Measurements from ENCODE around the gene VTCN1. TPM values are rescaled to one million over a fixed set of nuclear protein-coding genes. Genes with fewer than 3 reads are reported as not detected.
"Not testable (repeated sequence)": the region's sequence is repeated elsewhere in the genome, so short reads cannot be mapped to it uniquely, and the experiment has no call there.

Gene VTCN1, protein sequence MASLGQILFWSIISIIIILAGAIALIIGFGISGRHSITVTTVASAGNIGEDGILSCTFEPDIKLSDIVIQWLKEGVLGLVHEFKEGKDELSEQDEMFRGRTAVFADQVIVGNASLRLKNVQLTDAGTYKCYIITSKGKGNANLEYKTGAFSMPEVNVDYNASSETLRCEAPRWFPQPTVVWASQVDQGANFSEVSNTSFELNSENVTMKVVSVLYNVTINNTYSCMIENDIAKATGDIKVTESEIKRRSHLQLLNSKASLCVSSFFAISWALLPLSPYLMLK
- polyA plus RNA-seq (ENCODE audit: insufficient read length) = 24.9 TPM
- long read RNA-seq, donor 1, transcript VTCN1-203 (6 exons, 2,612 nt) = major isoform, 8 of 8 reads
- long read RNA-seq, donor 1, partial matches to known transcripts = 0 of 8 reads
- long read RNA-seq, donor 1, other reads (novel, unspliced or antisense) = 0 of 8 reads
- long read RNA-seq, donor 2, transcript VTCN1-203 (6 exons, 2,612 nt) = major isoform, 9 of 9 reads
- long read RNA-seq, donor 2, partial matches to known transcripts = 0 of 9 reads
- long read RNA-seq, donor 2, other reads (novel, unspliced or antisense) = 0 of 9 reads
- long read RNA-seq, donor 3, partial matches to known transcripts = 0 of 4 reads
- long read RNA-seq, donor 3, other reads (novel, unspliced or antisense) = 0 of 4 reads
- long read RNA-seq, donor 4 = 0 reads
- long read RNA-seq, donor 5, transcript VTCN1-203 (6 exons, 2,612 nt) = major isoform, 11 of 11 reads
- long read RNA-seq, donor 5, partial matches to known transcripts = 0 of 11 reads
- long read RNA-seq, donor 5, other reads (novel, unspliced or antisense) = 0 of 11 reads
- long read RNA-seq, donor 6, partial matches to known transcripts = 0 of 1 reads
- long read RNA-seq, donor 6, other reads (novel, unspliced or antisense) = 0 of 1 reads
- long read RNA-seq, donor 7, transcript VTCN1-203 (6 exons, 2,612 nt) = major isoform, 13 of 14 reads
- long read RNA-seq, donor 7, partial matches to known transcripts = 0 of 14 reads
- long read RNA-seq, donor 7, other reads (novel, unspliced or antisense) = 0 of 14 reads
- long read RNA-seq, donor 8 = 0 reads

DNA sequence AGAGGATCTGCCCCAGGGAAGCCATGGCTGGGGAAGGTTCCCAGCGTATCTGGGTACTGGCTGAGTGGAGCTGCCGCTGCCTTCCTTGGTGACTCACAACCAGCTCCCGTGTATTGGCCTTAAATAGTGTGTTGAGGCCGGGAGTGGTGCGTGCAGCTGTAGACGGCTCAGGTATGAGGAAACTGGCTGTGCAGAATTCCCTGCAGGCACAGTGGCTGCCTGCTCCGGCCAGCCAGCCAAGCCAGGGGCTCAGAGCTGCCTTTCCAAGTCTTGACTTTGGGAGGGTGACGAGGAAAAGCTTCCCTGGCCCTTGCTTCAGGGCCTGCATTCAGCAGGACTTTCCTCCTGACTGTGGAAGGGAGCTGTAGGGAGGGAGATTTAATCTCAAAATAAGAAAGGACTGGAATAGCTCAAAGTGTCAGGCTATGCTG lies at the start of gene VTCN1:
VTCN1 (minus strand) TSS at position 97 of the 431 bp plus-strand sequence; CDS start at position 25, 72 bp downstream.
- DNase-seq = no peak

GRCh38 chr1:117258791-117259190 lies 48.1 kb upstream of the VTCN1 start:
- DNase-seq = no peak

DNA sequence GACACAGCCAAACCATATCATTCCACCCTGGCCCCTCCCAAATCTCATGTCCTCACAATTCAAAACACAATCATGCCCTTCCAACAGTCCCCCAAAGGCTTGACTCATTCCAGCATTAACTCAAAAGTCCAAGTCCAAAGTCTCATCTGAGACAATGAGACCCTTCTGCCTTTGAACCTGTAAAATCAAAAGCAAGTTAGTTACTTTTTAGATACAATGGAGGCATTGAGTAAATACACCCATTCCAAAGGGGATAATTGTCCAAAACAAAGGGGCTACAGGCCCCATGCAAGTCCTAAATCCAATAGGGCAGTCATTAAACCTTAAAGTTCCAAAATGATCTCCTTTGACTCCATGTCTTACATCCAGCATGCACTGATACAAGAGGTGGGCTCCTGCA lies 47.3 kb upstream of the VTCN1 start:
- DNase-seq = not testable (repeated sequence)

- DNase-seq = no peak
These were observed 46.6 kb upstream of the VTCN1 start for GRCh38 chr1:117257291-117257690.

- DNase-seq = no peak
These were observed 39.4 kb upstream of the VTCN1 start for GRCh38 chr1:117250061-117250606.

DNA sequence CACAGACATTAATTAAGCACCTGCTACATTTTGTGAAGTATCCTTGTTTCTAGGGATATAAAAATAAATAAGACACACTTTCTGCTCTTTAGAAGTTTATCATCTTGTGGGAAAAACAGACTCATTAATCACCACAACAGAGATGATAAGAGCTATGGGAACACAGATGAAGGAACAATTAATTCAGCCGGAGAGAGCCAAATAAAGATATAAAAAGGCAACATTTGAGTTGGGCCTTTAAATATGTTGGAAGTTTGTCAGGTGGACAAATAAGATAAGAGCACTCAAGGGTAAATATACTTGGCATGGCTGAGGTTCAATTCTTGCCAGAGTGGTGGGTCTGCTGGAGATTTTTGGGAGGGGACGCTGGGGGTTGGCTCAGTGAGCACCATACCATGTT lies 34.2 kb upstream of the VTCN1 start:
- no peak for DNase-seq

- DNase-seq = no peak
These were observed 33.6 kb upstream of the VTCN1 start for GRCh38 chr1:117244306-117244705.

DNA sequence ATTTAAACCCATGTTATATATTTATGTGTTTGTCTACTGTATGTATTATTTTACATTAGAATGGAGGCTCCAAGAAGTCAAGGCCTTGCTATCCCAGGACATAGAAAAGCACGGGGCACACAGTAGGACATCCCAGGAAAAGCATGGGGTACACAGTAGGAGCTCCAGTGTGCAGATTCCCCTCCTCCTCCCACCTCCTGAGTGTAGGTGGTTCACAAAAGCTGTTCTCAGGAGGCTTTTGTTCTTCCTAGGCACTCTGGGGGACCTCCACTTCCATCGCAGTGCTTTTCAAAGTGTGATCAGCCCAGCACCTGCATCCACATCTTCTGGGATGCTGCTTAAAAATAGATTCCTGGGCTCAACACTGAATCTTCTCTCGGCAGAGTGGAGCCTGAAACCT lies 30.8 kb upstream of the VTCN1 start:
- DNase-seq = no peak

- DNase-seq = no peak
These were observed 29.8 kb upstream of the VTCN1 start for GRCh38 chr1:117240547-117240946.

DNA sequence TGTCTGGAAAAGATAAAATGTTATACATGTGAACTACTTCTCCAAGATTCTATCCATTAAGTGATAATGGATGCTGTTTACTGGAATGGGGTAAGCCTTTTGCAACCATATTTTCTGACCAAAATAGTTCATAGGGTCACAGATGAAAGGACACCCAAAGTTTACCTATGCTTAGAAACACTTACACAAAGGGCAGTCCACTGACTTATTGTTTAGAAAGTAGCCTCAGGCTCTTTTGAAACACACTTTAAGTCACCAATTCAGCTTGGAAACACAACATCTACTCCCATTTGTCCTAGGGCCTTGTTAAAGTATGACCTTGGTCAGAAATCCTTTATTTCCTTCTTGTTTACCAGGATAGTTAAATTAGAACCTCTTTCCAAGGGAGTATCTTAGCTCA lies 28.7 kb upstream of the VTCN1 start:
- DNase-seq = no peak

DNA sequence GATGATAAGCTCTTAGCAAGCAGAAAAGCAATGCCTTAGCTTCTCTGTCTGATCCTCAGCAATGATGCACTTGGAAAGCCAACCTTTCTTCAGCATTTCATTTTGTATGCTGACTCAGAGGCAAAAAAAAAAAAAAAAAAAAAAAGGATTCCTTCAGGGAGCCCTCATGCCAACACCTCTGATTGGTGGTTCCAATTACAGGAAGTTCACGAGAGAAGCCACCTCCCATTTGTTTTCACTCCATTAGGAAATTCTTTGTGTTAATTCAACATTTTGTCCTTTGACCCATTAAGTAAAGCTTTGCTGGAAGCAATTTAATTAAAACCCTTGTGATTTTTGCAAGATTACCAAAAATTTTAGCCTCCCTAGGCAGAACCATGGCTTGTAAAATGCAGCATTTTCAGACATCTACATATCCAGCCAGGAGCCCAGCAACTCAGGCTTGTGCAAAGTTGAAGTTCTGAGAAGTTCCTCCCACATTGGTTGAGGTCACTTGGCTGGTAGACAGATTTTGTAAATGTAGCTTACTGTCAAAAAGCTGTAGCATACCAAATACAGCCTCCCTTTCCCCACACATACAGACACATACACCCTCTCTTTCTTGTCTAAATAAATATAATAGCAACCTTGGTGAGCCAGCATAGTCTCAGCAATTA lies 27.1 kb upstream of the VTCN1 start:
- DNase-seq = peak; percentile 33

- no peak for DNase-seq
These were observed 25.2 kb upstream of the VTCN1 start for GRCh38 chr1:117235863-117236465.

GRCh38 chr1:117232531-117232930 lies 21.8 kb upstream of the VTCN1 start:
- DNase-seq = peak; percentile 26

DNA sequence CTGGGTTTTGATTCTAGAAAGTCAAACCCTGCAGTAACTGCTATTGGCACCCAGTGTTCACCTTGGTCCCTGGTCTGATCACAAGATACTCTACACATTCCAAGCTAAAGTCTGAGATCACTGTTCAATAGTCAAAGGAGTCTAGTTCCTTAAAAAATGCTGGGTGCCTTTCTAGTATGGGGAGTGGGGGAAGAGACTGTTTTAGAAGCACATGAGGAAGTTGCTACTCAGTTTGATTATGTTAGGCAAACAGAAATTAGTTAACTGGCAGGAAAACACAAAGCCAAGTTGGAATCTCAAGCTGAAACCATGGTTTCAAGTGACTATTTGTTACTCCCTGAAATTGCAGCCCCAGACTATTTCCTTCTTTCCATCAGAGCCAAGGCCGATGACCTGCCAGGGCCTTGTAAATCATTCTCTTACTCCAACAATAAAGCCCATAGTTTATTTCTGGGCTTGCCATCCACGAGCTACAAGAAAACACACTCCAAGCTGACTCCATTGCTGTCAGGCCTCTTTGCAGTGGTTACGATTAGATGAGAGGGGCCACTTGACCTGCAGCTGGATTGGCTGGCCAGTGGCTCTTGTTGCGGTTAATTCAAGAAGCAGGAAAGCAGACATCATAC lies 21.1 kb upstream of the VTCN1 start:
- DNase-seq = peak; percentile 68

GRCh38 chr1:117231312-117231711 lies 20.6 kb upstream of the VTCN1 start:
- no peak for DNase-seq

GRCh38 chr1:117229217-117229616 lies 18.5 kb upstream of the VTCN1 start:
- DNase-seq = no peak

DNA sequence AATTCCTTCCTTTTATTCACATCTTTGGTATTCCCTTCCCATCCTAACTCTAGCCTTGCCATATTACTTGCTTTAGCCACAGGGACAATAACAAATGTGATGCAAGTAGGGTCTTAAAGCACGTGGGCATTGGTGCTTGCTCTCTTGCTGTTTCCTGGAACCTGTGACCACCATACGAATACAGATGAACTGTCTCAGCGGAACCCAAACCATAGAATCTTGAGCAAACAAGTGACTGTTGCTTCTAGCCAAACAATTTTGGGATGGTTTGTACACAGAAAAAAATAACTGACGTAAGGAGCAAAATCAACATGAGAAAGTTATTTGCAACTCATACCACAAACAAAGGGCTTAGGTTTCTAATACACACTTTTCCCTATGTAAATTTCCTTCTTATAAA lies 15.2 kb upstream of the VTCN1 start:
- no peak for DNase-seq

DNA sequence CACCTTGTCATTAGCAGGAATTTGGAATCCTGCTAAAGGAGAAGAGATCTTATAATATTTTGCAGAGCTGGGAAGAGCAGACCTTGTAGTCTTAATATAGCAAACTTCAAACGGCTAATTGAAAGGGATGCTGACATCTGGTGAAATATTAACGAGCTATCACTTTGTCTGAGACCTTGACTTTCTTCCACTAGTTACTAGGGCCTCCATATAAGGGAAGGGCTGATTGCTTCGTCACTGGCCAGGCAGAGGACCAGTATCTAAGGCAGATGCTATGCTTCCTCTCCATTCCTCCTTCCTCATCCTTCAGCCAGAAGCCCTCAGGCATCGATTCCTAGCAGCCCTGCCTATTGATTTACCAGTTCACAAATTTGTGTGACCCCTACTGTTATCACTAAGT lies 6.0 kb upstream of the VTCN1 start:
- no peak for DNase-seq

- DNase-seq = no peak
These were observed 5.2 kb upstream of the VTCN1 start for GRCh38 chr1:117215733-117216462.

- DNase-seq = no peak
These were observed 4.3 kb upstream of the VTCN1 start for GRCh38 chr1:117215019-117215418.

All from left kidney (tissue), 8 donors.